Sciatic nerve (tissue), 2 donors: ENCODE data around the gene SMCO4. TPM values are rescaled to one million over a fixed set of nuclear protein-coding genes. Genes with fewer than 3 reads are reported as not detected.
A peak's percentile ranks its signal among the peaks of the same experiment; 100 is the strongest.

ENCODE experiments used
- ATAC-seq: fragments of 200-7000 bp; cut with Tn5 transposase; one replicate; pipeline ENCODE4 v1.9.1; 2020; ENCODE audit warnings: mild to moderate bottlenecking, moderate library complexity
- DNase-seq: peaks from one replicate; pipeline ENCODE4 v3.0.0-alpha.2; 2020; ENCODE audit warnings: low spot score
- intact Hi-C: fragments of 100-400 bp; cut with DNase I; formaldehyde crosslinking; loops from one replicate; pipeline ENCODE4 v1.14.2; 2022
- total RNA-seq: library from RNA; stranded (reverse); fragmentation: NEBNext Ultra II Directional; extraction: Animal tissue kit (Norgen Biotek cat#: 25700); gene quantifications from one replicate; pipeline ENCODE4 v1.2.1, GENCODE V29; 2021
- donor health status: DM: no; HTN: no; CAD: no.
- donor health status: DM: no; HTN: no; CAD: no.

Gene SMCO4
- total RNA-seq, 1 donor from 2014 or later = 12.3 TPM

GRCh38 chr11:93567401-93567895 is 24.3 kb upstream of the SMCO4 start:
- ATAC-seq (peak; percentile 62), DNase-seq (no peak)
- intact Hi-C loops = no loop called here

- intact Hi-C loops = no loop called here
- ATAC-seq (no peak), DNase-seq (no peak)
Observed at GRCh38 chr11:93564895-93565294, 21.7 kb upstream of the SMCO4 start.

- no peak for ATAC-seq
- DNase-seq = no peak
- intact Hi-C loops = no loop called here
Observed at GRCh38 chr11:93563857-93564256, 20.7 kb upstream of the SMCO4 start.

GRCh38 chr11:93560199-93560932 is 17.2 kb upstream of the SMCO4 start:
- DNase-seq (no peak), ATAC-seq (no peak)
- intact Hi-C loops = no loop called here

GRCh38 chr11:93559681-93560080 is 16.5 kb upstream of the SMCO4 start:
- DNase-seq (no peak), ATAC-seq (no peak)
- intact Hi-C loops = no loop called here

- intact Hi-C loops = no loop called here
- no peak for DNase-seq
- ATAC-seq = no peak
Observed at GRCh38 chr11:93552874-93553273, 9.7 kb upstream of the SMCO4 start.

- ATAC-seq (no peak), DNase-seq (no peak)
- intact Hi-C loops = loop anchor here (10.0 kb wide), 1 partner anchor 315 kb away; no protein-coding TSS in a partner anchor
Observed at GRCh38 chr11:93549976-93550375, 6.8 kb upstream of the SMCO4 start.

- ATAC-seq = no peak
- intact Hi-C loops = loop anchor here (10.0 kb wide), 1 partner anchor 314 kb away; no protein-coding TSS in a partner anchor
- no peak for DNase-seq
Observed at GRCh38 chr11:93548679-93549319, 5.6 kb upstream of the SMCO4 start.

- intact Hi-C loops = loop anchor here (10.0 kb wide), 1 partner anchor 313 kb away; no protein-coding TSS in a partner anchor
Observed at GRCh38 chr11:93547773-93548172, 4.6 kb upstream of the SMCO4 start.

GRCh38 chr11:93547028-93547427 is 3.8 kb upstream of the SMCO4 start:
- intact Hi-C loops = loop anchor here (10.0 kb wide), 1 partner anchor 312 kb away; no protein-coding TSS in a partner anchor
- ATAC-seq (no peak), DNase-seq (no peak)

More at GRCh38 chr11:93547773-93548172, 4.6 kb upstream of the SMCO4 start:
- no peak for ATAC-seq
- DNase-seq = no peak

GRCh38 chr11:93545566-93545965 is 2.4 kb upstream of the SMCO4 start:
- intact Hi-C loops = loop anchor here (10.0 kb wide), 1 partner anchor 311 kb away; no protein-coding TSS in a partner anchor
- DNase-seq (no peak), ATAC-seq (no peak)

GRCh38 chr11:93542811-93543229 is 371 bp downstream of the SMCO4 start:
- intact Hi-C loops = loop anchor here (10.0 kb wide), 1 partner anchor 308 kb away; no protein-coding TSS in a partner anchor
- DNase-seq (peak; percentile 67), ATAC-seq (peak; percentile 22)

- intact Hi-C loops = loop anchor here (10.0 kb wide), 1 partner anchor 307 kb away; no protein-coding TSS in a partner anchor
- no peak for DNase-seq
- ATAC-seq = peak; percentile 61
Observed at GRCh38 chr11:93541884-93542810, 1.0 kb downstream of the SMCO4 start.

- intact Hi-C loops = loop anchor here (10.0 kb wide), 1 partner anchor 306 kb away; no protein-coding TSS in a partner anchor
- ATAC-seq = no peak
Observed at GRCh38 chr11:93540896-93541553, 2.2 kb downstream of the SMCO4 start.

GRCh38 chr11:93540337-93540736 is 2.9 kb downstream of the SMCO4 start:
- no peak for ATAC-seq
- no peak for DNase-seq
- intact Hi-C loops = loop anchor here (10.0 kb wide), 1 partner anchor 306 kb away; no protein-coding TSS in a partner anchor

More at GRCh38 chr11:93540896-93541553, 2.2 kb downstream of the SMCO4 start:
- no peak for DNase-seq

GRCh38 chr11:93537767-93538261 is 5.4 kb downstream of the SMCO4 start:
- peak; percentile 61 for ATAC-seq
- DNase-seq = no peak
- intact Hi-C loops = no loop called here

GRCh38 chr11:93537049-93537448 is 6.1 kb downstream of the SMCO4 start:
- intact Hi-C loops = no loop called here
- no peak for DNase-seq
- no peak for ATAC-seq
